VCaP (cell line): Measurements from ENCODE around the gene GRM7.

Experiments
- H3K27ac ChIP-seq: fragments of 450-650 bp; 2 replicates; pipeline ENCODE4 v1.5.1; 2017
- CTCF ChIP-seq: fragments of 450-650 bp; conservative IDR thresholded peaks from 2 replicates; pipeline ENCODE4 v1.5.1; 2017; ENCODE audit warnings: mild to moderate bottlenecking, moderate library complexity

Gene GRM7

GRCh38 chr3:7621046-7621630, 760.2 kb downstream of the GRM7 start:
- H3K27ac ChIP-seq, result no peak overlapping the region
- no peak for TF ChIP-seq CTCF

GRCh38 chr3:7621651-7622050, 760.7 kb downstream of the GRM7 start:
- TF ChIP-seq CTCF, result no peak
- H3K27ac ChIP-seq, result no peak overlapping the region

- H3K27ac ChIP-seq, result no peak overlapping the region
- TF ChIP-seq CTCF, result no peak
Measured at GRCh38 chr3:7625021-7625420, 764.1 kb downstream of the GRM7 start.

GRCh38 chr3:7630351-7630911, 769.5 kb downstream of the GRM7 start:
- no peak overlapping the region for H3K27ac ChIP-seq

GRCh38 chr3:7630925-7631324, 770.0 kb downstream of the GRM7 start:
- TF ChIP-seq CTCF, result no peak
- H3K27ac ChIP-seq, result no peak overlapping the region

More at GRCh38 chr3:7630351-7630911, 769.5 kb downstream of the GRM7 start:
- TF ChIP-seq CTCF, result no peak

GRCh38 chr3:7632305-7632704, 771.4 kb downstream of the GRM7 start:
- H3K27ac ChIP-seq, result no peak overlapping the region

GRCh38 chr3:7637694-7638093, 776.8 kb downstream of the GRM7 start:
- H3K27ac ChIP-seq, result no peak overlapping the region
- TF ChIP-seq CTCF, result no peak

More at GRCh38 chr3:7632305-7632704, 771.4 kb downstream of the GRM7 start:
- no peak for TF ChIP-seq CTCF
